C4-2B (cell line): ENCODE measurements around the gene SH3BGRL2.

Experiments
- CTCF ChIP-seq: fragments of 450-650 bp; conservative IDR thresholded peaks from 2 replicates; pipeline ENCODE4 v1.5.1; 2017; ENCODE audit warnings: mild to moderate bottlenecking
- ZFX ChIP-seq: fragments of 450-650 bp; IDR thresholded peaks from 2 replicates; pipeline ENCODE4 v1.6.1; 2017

GRCh38 chr6:79630380-79630882 is 698 bp upstream of the SH3BGRL2 start:
- TF ChIP-seq CTCF, result no peak
- no peak for TF ChIP-seq ZFX
